GM12878 (cell line): ENCODE results near the gene CCL11. TPM values are rescaled to one million over a fixed set of nuclear protein-coding genes. Genes with fewer than 3 reads are reported as not detected.

ENCODE experiments used
- ATAC-seq: fragments of 200-7000 bp; cut with Tn5 transposase; 3 replicates; pipeline ENCODE4 v1.9.1; 2020; ENCODE audit warnings: mild to moderate bottlenecking, moderate library complexity
- BruUV-seq: library from RNA; stranded (reverse); fragments of 400-500 nt; replicated peaks from 2 replicates; lab custom pipeline; 2021; lab: Mats Ljungman, UMichigan
- CTCF ChIA-PET: fragments of 300-600 bp; sonication (Branson Sonifier 250); formaldehyde crosslinking; extraction: SDS; loops from one replicate; lab custom pipeline; 2021; ENCODE audit warnings: inconsistent platforms; lab: Yijun Ruan, JAX
- POLR2A ChIA-PET: fragments of 350-600 bp; formaldehyde crosslinking; extraction: SDS; loops from one replicate; lab custom pipeline; 2021; ENCODE audit warnings: inconsistent platforms; lab: Charles Lee
- RAD21 ChIA-PET: fragments of 300-600 bp; sonication (Branson Sonifier 250); formaldehyde crosslinking; loops from one replicate; lab custom pipeline; 2023; ENCODE audit warnings: antibody characterized with exemption; ENCODE audit not compliant: unreplicated experiment; lab: Charles Lee
- SMC1A ChIA-PET: fragments of 300-600 bp; sonication (Branson Sonifier 250); formaldehyde crosslinking; loops from one replicate; lab custom pipeline; 2023; ENCODE audit not compliant: unreplicated experiment, uncharacterized antibody; lab: Charles Lee
- DNase-seq: peaks from one replicate; pipeline ENCODE4 v3.0.0-alpha.2; 2011; ENCODE audit warnings: low read depth, low spot score
- FAIRE-seq: peaks from 3 replicates; lab custom pipeline; 2011; peaks lifted over from hg19 to GRCh38; lab: Jason Lieb, UNC
- H2AFZ ChIP-seq: 2 replicates; pipeline ENCODE4 v1.6.0; 2011; ENCODE audit warnings: low read depth, low read length, control low read depth; ENCODE audit not compliant: control insufficient read depth
- H3K27ac ChIP-seq: 2 replicates; pipeline ENCODE4 v1.5.1; 2011; ENCODE audit warnings: control low read depth; ENCODE audit not compliant: control insufficient read depth, insufficient read depth
- H3K27me3 ChIP-seq, 2 experiments: replicated peaks in 1 of 2; 2 replicates each; pipeline versions ENCODE4 v1.6.0 to v1.6.1; 2011; ENCODE audit warnings: low read length in 1 of 2; ENCODE audit not compliant: control insufficient read depth in 2 of 2, insufficient read depth in 2 of 2
- H3K36me3 ChIP-seq, 2 experiments: 2 replicates each; pipeline ENCODE4 v1.5.1; 2011; ENCODE audit warnings: low read length in 1 of 2; ENCODE audit not compliant: control insufficient read depth in 2 of 2, insufficient read depth in 2 of 2
- H3K4me1 ChIP-seq: 2 replicates; pipeline ENCODE4 v1.6.1; 2011; ENCODE audit warnings: mild to moderate bottlenecking, low read length, moderate library complexity, mixed read lengths; ENCODE audit not compliant: control insufficient read depth, insufficient read depth
- H3K4me2 ChIP-seq: 2 replicates; pipeline ENCODE4 v1.6.0; 2011; ENCODE audit warnings: control low read depth; ENCODE audit not compliant: control insufficient read depth, insufficient read depth
- H3K4me3 ChIP-seq: fragments of 200-600 bp; sonication (generic); 2 replicates; pipeline ENCODE4 v1.5.1; 2016
- H3K79me2 ChIP-seq: 2 replicates; pipeline ENCODE4 v1.6.0; 2011; ENCODE audit warnings: low read length; ENCODE audit not compliant: control insufficient read depth, insufficient read depth
- H3K9ac ChIP-seq: 2 replicates; pipeline ENCODE4 v1.8.0; 2011; ENCODE audit warnings: low read length, control low read depth, mixed read lengths; ENCODE audit not compliant: control insufficient read depth, insufficient read depth
- H3K9me3 ChIP-seq: replicated peaks from 3 replicates; pipeline ENCODE4 v1.5.1; 2011; ENCODE audit warnings: mild to moderate bottlenecking, low read length; ENCODE audit not compliant: control insufficient read depth, insufficient read depth
- H4K20me1 ChIP-seq: 2 replicates; pipeline ENCODE4 v1.6.0; 2011; ENCODE audit not compliant: control insufficient read depth, insufficient read depth
- BCL11A ChIP-seq: IDR thresholded peaks from 2 replicates; pipeline ENCODE4 v1.6.1; 2011; ENCODE audit warnings: low read depth, low read length
- EGR1 ChIP-seq, 2 experiments: IDR thresholded peaks; 1 replicate in 1 of 2; 2 replicates in 1 of 2; pipeline ENCODE4 v1.6.1; 2011 to 2012; ENCODE audit warnings: low read depth in 2 of 2, low read length in 2 of 2, borderline replicate concordance in 1 of 2, mild to moderate bottlenecking in 1 of 2, moderate library complexity in 1 of 2
- EZH2 ChIP-seq: IDR thresholded peaks from 2 replicates; pipeline ENCODE4 v1.6.1; 2012; ENCODE audit warnings: low read depth, mild to moderate bottlenecking, control low read depth, inconsistent platforms, low read length, borderline replicate concordance; ENCODE audit not compliant: control insufficient read depth
- IRF4 ChIP-seq: IDR thresholded peaks from 2 replicates; pipeline ENCODE4 v1.6.1; 2011; ENCODE audit warnings: low read depth, low read length
- MYC ChIP-seq: IDR thresholded peaks from 2 replicates; pipeline ENCODE4 v1.6.1; 2011; ENCODE audit warnings: mild to moderate bottlenecking, low read length, moderate library complexity, inconsistent platforms; ENCODE audit not compliant: insufficient read depth, insufficient replicate concordance, insufficient read length, severe bottlenecking
- POLR2AphosphoS2 ChIP-seq: IDR thresholded peaks from 2 replicates; pipeline ENCODE4 v1.6.1; 2011; ENCODE audit warnings: low read depth, mild to moderate bottlenecking, low read length, improper control_type of control experiment, moderate library complexity
- RELB ChIP-seq: fragments of 450-650 bp; IDR thresholded peaks from 2 replicates; pipeline ENCODE4 v1.6.1; 2017; ENCODE audit warnings: low read depth, mild to moderate bottlenecking, moderate library complexity
- RFX5 ChIP-seq: IDR thresholded peaks from 2 replicates; pipeline ENCODE4 v1.6.1; 2011; ENCODE audit warnings: low read depth, low read length, improper control_type of control experiment
- SPI1 ChIP-seq: IDR thresholded peaks from 2 replicates; pipeline ENCODE4 v1.6.1; 2011; ENCODE audit warnings: low read depth, mild to moderate bottlenecking, low read length, moderate library complexity, borderline replicate concordance; ENCODE audit not compliant: insufficient read depth
- SREBF1 ChIP-seq: IDR thresholded peaks from 2 replicates; pipeline ENCODE4 v1.6.1; 2012; ENCODE audit warnings: mild to moderate bottlenecking, low read length
- SUZ12 ChIP-seq: fragments of 200-600 bp; sonication (generic); IDR thresholded peaks from one replicate; pipeline ENCODE4 v1.6.1; 2018; ENCODE audit warnings: antibody characterized with exemption, mild to moderate bottlenecking; ENCODE audit not compliant: unreplicated experiment
- WGBS: methylation state at CpG from one replicate; pipeline ENCODE4 v1.1.6; 2016; ENCODE audit warnings: low lambda C conversion rate; ENCODE audit not compliant: insufficient replicate concordance, insufficient coverage; ENCODE audit errors: missing lambda C conversion rate; 5-methylcytosine and 5-hydroxymethylcytosine counted together
- in situ Hi-C: fragments of 300-500 bp; cut with MboI; formaldehyde crosslinking; loops from 9 replicates; pipeline ENCODE4 v1.14.3; 2018; ENCODE audit warnings: mixed read lengths
- intact Hi-C: fragments of 100-400 bp; cut with micrococcal nuclease; formaldehyde crosslinking; loops from one replicate; pipeline ENCODE4 v1.14.2; 2022; ENCODE audit not compliant: unreplicated experiment
- polyA plus RNA-seq, 11 experiments: library from polyadenylated mRNA; depleted of rRNA in 4 of 11; unstranded in 6 of 11; stranded (reverse) in 5 of 11; fragments of >200 nt; fragmentation: Nextera tagmentation in 4 of 11; fragmentation: Illumina TruSeq in 1 of 11; extraction: Ambion mirVana in 4 of 11; extraction: Trizol in 1 of 11; gene quantifications; 1 replicate in 1 of 11; 2 replicates in 10 of 11; pipeline versions ENCODE4 v1.2.1 to v1.2.3, GENCODE V29; 2011 to 2016; ENCODE audit warnings: inconsistent platforms in 2 of 11, missing spikeins in 2 of 11, low read depth in 1 of 11
- total RNA-seq, 4 experiments: library from RNA; depleted of rRNA in 3 of 4; stranded (reverse); fragments of >200 nt in 3 of 4; fragmentation: Illumina TruSeq in 1 of 4; extraction: Trizol in 1 of 4; gene quantifications; 2 replicates each; pipeline versions ENCODE4 v1.2.1 to v1.2.3, GENCODE V29; 2013 to 2021
- TF ChIP-seq, protein P1 (sequence below): fragments of 450-650 bp; IDR thresholded peaks from 2 replicates; pipeline ENCODE4 v1.6.1; 2017; ENCODE audit warnings: mild to moderate bottlenecking, moderate library complexity

Gene CCL11
- total and polyA plus RNA-seq, 10 of the 15 experiments (the other 5 are each of a cell fraction or from before 2014, with no cell fraction given) = not detected

- SMC1A ChIA-PET = interaction anchor here (0.9 kb wide), 1 partner anchor 14 kb away, joined by 3 read pairs; no protein-coding TSS in a partner anchor
- FAIRE-seq (no peak), DNase-seq (no peak), ATAC-seq (no peak)
- Histone ChIP-seq H3K4me2 (no peak overlapping the region), H3K27me3 (peaks cover 0 to 4% of the 10 kb centered on the region in 2 experiments; a peak in 3 of 4 replicates), H3K4me3 (no peak overlapping the region), H3K9ac (no peak overlapping the region), H3K9me3 (no peaks in the 10 kb centered on the region), H3K36me3 (no peaks in the 10 kb centered on the region), H2AFZ (no peak overlapping the region), H3K79me2 (no peaks in the 10 kb centered on the region), H3K27ac (no peak overlapping the region), H3K4me1 (no peaks in the 10 kb centered on the region; the same call in 1 of the 2 replicates), H4K20me1 (no peaks in the 10 kb centered on the region)
- CTCF ChIA-PET = interaction anchor here (0.6 kb wide), 1 partner anchor 15 kb away, joined by 3 read pairs; no protein-coding TSS in a partner anchor
- WGBS = 4% methylated on average over 1 of the region's 1 CpG
- BruUV-seq = no TSS peak
- peak; percentile 11; the same call in 1 of the 2 replicates for TF ChIP-seq SPI1
- TF ChIP-seq IRF4 = no peak
- TF ChIP-seq EZH2 = no peak
- intact Hi-C loops (no loop called here), in situ Hi-C loops (no loop called here)
- POLR2A ChIA-PET = no interaction called here
- RAD21 ChIA-PET = no interaction called here
These were observed 17.1 kb downstream of the CCL11 start for GRCh38 chr17:34302636-34303035.

- Histone ChIP-seq H3K4me2 (no peak overlapping the region), H3K79me2 (no peaks in the 10 kb centered on the region), H3K27ac (no peak overlapping the region), H3K27me3 (peaks cover 0 to 4% of the 10 kb centered on the region in 2 experiments; a peak in 3 of 4 replicates), H3K36me3 (no peaks in the 10 kb centered on the region), H3K4me1 (no peaks in the 10 kb centered on the region; the same call in 1 of the 2 replicates), H3K9ac (no peak overlapping the region), H3K9me3 (no peaks in the 10 kb centered on the region), H3K4me3 (no peak overlapping the region), H2AFZ (no peak overlapping the region), H4K20me1 (no peaks in the 10 kb centered on the region)
- in situ Hi-C loops (no loop called here), intact Hi-C loops (no loop called here)
- DNase-seq (no peak), FAIRE-seq (no peak), ATAC-seq (no peak)
- WGBS = 0% methylated on average over 2 of the region's 2 CpGs
- BruUV-seq = no TSS peak
- ChIA-PET SMC1A (interaction anchor here (0.9 kb wide), 1 partner anchor 15 kb away, joined by 3 read pairs; no protein-coding TSS in a partner anchor), POLR2A (no interaction called here), CTCF (no interaction called here), RAD21 (no interaction called here)
- TF ChIP-seq EGR1 (IDR thresholded peaks at IDR 0.05; ENCODE audit: borderline replicate concordance in 1 of 2, low read depth in 2 of 2, low read length in 2 of 2) = no peak
- TF ChIP-seq MYC = no peak
- no peak for TF ChIP-seq SREBF1
- no peak for TF ChIP-seq POLR2AphosphoS2
- TF ChIP-seq SUZ12 = no peak
- TF ChIP-seq, protein P1, sequence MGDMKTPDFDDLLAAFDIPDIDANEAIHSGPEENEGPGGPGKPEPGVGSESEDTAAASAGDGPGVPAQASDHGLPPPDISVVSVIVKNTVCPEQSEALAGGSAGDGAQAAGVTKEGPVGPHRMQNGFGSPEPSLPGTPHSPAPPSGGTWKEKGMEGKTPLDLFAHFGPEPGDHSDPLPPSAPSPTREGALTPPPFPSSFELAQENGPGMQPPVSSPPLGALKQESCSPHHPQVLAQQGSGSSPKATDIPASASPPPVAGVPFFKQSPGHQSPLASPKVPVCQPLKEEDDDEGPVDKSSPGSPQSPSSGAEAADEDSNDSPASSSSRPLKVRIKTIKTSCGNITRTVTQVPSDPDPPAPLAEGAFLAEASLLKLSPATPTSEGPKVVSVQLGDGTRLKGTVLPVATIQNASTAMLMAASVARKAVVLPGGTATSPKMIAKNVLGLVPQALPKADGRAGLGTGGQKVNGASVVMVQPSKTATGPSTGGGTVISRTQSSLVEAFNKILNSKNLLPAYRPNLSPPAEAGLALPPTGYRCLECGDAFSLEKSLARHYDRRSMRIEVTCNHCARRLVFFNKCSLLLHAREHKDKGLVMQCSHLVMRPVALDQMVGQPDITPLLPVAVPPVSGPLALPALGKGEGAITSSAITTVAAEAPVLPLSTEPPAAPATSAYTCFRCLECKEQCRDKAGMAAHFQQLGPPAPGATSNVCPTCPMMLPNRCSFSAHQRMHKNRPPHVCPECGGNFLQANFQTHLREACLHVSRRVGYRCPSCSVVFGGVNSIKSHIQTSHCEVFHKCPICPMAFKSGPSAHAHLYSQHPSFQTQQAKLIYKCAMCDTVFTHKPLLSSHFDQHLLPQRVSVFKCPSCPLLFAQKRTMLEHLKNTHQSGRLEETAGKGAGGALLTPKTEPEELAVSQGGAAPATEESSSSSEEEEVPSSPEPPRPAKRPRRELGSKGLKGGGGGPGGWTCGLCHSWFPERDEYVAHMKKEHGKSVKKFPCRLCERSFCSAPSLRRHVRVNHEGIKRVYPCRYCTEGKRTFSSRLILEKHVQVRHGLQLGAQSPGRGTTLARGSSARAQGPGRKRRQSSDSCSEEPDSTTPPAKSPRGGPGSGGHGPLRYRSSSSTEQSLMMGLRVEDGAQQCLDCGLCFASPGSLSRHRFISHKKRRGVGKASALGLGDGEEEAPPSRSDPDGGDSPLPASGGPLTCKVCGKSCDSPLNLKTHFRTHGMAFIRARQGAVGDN = no peak
- TF ChIP-seq BCL11A = no peak
- no peak for TF ChIP-seq RELB
- no peak for TF ChIP-seq RFX5
These were observed 18.1 kb downstream of the CCL11 start for GRCh38 chr17:34303606-34304005.
